HG03025 (cell line): Measurements from ENCODE around the gene C1QTNF6.
"Not testable (repeated sequence)": the region's sequence is repeated elsewhere in the genome, so short reads cannot be mapped to it uniquely, and the experiment has no call there.

ENCODE experiments used
- ATAC-seq: cut with Tn5 transposase; IDR thresholded peaks from one replicate; pipeline ENCODE4 v1.9.1; 2021; ENCODE audit warnings: mild to moderate bottlenecking, moderate library complexity; ENCODE audit not compliant: unreplicated experiment, low FRiP score

C1QTNF6 gene

DNA sequence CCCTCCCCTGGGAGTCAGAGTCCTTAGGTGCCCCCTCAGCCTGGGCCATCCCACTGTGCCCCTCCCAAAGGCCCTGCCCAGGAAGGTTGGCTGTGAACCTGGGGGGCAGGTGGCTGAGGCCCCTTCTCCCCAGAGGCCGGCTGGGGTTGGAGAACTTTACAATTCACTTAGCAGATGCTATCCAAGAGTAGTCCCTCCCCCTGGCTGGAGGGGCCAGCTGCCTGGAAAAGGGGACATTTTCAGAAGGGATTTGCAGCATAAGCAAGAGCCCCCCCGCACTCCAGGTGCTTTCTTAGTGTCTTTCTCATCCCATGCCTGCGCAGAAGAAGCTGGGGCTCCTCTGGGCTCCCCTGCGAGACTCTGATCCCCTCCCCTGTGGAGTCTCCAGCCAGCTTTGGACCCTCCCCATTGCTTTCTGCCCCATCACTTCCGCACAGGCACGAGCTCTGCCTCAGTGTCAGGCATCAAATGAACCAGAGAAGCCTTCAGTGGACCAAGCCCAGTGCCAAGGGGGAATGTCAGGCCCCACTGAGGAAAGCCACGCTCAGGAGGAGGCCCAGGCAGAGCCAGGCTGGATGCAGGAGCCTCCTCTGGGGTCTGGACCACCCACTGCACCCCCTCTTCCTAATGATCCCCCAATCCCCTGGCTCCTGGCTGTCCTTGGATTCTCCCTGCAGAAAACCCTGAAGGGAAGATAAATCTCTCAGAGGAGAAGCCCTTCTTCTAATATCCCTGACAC is 20.5 kb upstream of the C1QTNF6 start:
- ATAC-seq = no peak

GRCh38 chr22:37207981-37208380 is 19.9 kb upstream of the C1QTNF6 start:
- ATAC-seq = no peak

GRCh38 chr22:37206841-37207821 is 19.1 kb upstream of the C1QTNF6 start:
- no peak for ATAC-seq

DNA sequence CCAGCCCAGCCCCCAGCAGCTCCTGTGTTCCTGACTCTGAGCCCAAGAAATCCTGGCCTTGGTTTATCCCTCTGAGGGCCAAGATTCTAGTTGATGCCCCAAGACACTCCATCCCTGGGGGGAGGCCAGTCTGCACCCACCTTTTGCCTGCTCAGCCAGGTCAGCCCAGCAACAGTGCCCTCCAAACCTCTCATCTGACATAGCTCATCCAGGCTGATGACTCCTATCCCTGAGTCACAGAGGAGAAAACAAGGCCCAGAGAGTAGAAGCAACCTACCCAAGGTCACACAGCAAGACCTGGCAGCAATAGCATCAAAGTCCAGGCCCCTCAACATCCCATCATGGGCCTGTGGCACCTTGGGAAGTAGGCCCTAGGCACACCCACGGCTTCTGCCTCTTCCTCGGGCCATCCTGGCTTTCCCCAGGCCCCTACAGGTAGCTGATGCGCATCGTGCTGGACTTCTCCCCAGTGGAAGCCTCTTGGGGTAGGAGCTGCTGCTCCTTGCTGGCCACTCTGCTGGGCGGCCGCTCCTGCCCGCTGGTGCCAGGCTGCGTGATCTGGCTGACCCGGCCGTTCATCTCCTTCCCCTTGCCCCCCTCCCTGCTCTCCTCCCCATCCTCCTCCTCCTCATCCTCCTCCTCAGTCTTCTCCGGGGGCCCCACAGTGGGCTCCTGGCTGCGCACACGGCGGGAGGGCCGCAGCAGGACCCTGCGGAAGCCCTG is 18.2 kb upstream of the C1QTNF6 start:
- ATAC-seq = no peak

- ATAC-seq = no peak
Observed at GRCh38 chr22:37205046-37205445, 17.0 kb upstream of the C1QTNF6 start.

DNA sequence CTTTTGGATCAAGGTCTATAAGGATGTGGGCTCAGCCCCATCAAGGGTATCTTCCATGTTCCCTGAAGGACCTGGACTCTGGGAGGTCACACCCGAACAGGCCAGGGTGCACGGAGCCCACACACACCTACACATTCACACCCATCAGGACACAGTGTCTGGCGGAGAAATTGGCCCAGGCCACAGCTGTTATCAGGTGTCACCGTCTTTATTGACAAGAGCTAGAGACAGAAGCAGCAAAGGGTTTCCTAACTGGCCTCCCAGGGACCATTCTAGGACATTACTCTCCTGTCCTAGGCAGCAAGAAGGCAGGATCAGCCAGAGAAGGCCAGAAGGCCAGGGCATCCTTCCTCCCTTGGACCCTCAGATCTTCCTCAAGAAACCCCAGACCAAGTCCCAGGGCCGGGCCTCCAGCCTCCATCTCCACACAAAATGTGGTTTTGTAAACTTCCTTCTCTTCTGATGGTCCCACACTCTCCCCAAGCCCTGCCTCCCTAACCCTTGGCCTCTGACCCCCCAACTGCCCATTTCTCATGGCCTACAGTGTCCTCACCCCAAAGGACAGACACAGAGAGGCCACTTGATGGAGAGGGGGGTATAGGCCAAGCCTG is 16.1 kb upstream of the C1QTNF6 start:
- ATAC-seq = no peak

GRCh38 chr22:37203354-37204044 is 15.5 kb upstream of the C1QTNF6 start:
- ATAC-seq = no peak

- no peak for ATAC-seq
Observed at GRCh38 chr22:37202716-37203115, 14.7 kb upstream of the C1QTNF6 start.

GRCh38 chr22:37202001-37202555 is 14.0 kb upstream of the C1QTNF6 start:
- no peak for ATAC-seq

- not testable (repeated sequence) for ATAC-seq
Observed at GRCh38 chr22:37201443-37201820, 13.4 kb upstream of the C1QTNF6 start.

DNA sequence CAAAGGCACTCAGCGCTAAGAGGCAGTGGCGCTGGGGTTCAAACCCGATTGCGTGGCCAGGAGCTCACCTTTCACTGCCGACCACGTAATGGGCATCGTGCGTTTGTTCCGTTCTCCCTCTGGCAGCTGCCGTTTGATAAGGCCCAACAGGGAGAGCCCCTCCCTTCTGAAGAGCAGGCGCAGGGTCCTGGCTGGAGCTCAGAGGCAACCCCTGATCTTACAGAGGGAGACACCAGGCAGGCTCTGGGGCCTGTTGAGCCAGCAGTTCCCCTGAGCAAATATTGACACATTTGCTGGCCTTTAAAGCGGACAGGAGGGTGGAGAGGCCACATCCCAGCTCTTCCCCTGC is 11.7 kb upstream of the C1QTNF6 start:
- ATAC-seq = peak; percentile 4

GRCh38 chr22:37199103-37199759 is 11.2 kb upstream of the C1QTNF6 start:
- peak; percentile 78 for ATAC-seq

DNA sequence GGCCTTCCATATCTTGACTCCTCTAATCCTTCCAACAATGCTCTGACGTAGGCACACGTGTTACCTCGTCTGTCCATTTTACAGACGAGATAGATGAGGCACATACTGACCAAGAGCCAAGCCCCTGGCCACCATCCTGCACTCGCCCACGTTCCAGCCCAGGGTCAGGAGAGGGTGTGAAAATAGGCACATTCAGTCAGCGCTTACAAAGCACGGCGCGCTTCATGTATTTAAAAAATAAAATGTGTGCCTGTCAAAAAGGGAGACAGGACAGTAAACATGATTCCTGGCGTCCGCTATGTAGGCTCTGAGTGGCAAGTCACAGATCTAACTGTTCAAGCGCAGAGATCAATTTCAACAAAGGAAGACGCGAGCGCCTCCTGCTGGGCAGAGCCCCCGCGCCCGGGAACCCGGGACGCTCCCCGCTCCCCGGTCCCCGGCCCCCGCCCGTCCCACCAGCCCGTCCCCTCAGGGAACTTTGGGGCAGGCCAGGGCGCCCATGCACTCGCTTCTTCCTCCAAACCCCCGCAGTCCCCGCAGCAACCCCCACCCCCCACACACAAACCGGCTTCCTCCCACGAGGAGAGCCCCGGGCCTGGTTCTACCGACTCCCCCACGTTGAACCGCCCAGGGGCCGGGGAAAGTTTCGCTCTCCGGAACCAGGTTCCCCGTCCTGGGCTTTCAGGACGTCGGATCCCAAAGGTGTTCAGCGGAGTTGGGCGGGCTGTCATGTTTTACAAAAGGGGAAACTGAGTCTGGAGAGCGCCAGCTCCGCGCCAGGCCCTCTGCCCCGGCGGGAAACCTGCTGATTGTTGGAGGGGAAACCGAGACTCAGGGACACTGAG is 10.4 kb upstream of the C1QTNF6 start:
- peak; percentile 33 for ATAC-seq

- no peak for ATAC-seq
Observed at GRCh38 chr22:37197451-37198257, 9.6 kb upstream of the C1QTNF6 start.

- ATAC-seq = no peak
Observed at GRCh38 chr22:37196539-37197450, 8.7 kb upstream of the C1QTNF6 start.

DNA sequence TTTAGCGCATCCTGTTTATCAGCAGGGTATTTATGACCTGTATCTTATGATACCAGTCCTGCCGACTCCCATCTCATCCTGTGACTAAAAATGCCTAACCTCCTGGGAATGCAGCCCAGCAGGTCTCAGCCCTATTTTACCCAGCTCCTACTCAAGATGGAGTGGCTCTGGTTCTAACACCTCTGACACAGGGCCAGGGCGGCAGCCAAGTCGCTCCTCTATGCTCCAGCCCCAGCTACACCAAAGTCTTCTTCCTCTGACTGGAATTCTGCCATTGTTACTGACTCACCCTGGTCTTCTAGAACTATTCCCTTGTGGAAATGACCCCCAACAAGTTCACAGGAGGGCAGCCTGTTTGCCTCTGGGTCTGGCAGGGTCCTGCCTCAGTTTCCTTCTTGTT is 7.9 kb upstream of the C1QTNF6 start:
- no peak for ATAC-seq
